Activated CD4-positive, alpha-beta T cell treated with anti-CD3 and anti-CD28 coated beads, Interleukin-2, amount 50 U/mL, for 4 hours (primary cell): ENCODE results near the gene SMIM23.

ENCODE experiments used
- DNase-seq, 2 experiments: peaks; one replicate each; pipeline ENCODE4 v3.0.0-alpha.2; 2020

Gene SMIM23

DNA sequence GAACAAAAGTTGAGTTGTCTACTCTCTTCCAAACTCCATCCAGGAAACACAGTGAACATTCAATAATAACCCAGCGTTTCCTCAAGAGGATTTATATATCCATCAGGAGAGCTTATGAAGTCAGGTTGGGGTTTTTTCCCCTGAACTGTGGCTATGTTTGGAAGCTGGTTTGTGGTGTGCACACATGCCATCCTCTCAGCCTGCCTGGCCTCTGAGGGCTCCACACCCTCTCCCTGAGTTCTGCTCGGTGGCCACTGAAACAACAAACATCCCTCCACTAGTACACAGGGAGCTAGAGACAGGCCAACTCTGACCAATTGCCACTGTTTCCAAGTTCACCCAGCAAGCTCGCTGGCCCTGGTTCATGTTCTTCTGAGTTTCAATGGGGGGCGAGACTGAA is 35.7 kb downstream of the SMIM23 start:
- no peak for DNase-seq

- no peak for DNase-seq
Observed at GRCh38 chr5:171823269-171823668, 37.7 kb downstream of the SMIM23 start.

DNA sequence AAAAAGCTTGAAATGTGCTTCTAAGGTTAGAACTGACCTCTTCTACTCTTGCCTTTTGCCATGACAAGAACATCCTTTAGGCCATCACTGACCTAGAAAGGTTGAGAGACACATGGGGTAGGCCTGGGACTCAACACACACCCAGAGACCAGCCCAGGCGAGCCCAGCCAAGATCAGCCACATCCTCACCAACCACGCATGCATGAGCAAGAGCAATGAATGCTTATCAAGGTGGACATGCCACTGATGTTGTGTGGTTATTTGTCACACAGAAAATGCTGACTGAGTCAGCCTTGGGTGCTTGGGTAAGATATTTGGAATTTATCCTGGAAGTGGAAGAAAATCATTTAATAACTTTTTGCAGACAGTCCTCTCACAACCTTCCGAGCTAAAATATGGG is 39.4 kb downstream of the SMIM23 start:
- no peak for DNase-seq

GRCh38 chr5:171826132-171826531 is 40.5 kb downstream of the SMIM23 start:
- DNase-seq, result no peak

DNA sequence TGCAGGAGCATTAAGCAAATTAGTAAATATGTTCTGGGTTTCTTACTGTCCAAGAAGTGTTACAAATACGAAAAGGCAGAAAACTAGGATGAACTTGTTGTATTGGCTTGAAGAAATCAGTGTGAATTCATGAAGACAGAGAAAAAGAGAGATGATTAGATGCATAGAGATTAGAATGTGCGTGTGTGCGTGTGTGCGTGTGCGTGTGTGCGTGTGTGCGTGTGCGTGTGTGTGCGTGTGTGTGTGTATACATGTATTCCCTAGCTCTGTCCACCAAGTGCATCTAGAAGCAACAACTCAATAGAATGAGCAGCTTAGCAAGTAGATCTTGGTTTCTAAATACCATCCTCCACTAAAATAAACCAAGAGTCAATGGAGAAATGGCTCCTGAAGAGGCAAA is 41.5 kb downstream of the SMIM23 start:
- DNase-seq, result no peak

GRCh38 chr5:171830686-171831085 is 45.1 kb downstream of the SMIM23 start:
- no peak for DNase-seq

- DNase-seq, result no peak
Observed at GRCh38 chr5:171832775-171833174, 47.2 kb downstream of the SMIM23 start.

- no peak for DNase-seq
Observed at GRCh38 chr5:171834461-171834860, 48.8 kb downstream of the SMIM23 start.

DNA sequence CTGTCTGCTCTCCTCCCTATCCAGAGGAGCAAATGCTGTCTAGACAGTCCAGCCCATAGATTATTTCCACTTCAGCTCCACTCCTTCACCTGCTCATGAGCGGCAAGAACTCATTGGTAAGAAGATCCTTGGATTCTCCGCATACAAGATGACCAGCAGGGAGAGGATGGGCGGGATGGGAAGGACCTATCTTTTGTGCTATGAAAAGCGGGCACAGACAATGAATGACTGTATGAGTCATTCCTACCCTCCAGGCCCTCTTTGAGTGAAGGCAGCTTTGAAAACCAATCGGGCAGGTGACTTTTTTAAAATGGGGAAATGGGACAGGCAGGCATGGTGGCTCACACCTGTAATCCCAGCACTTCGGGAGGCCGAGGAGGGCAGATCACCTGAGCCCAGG is 49.4 kb downstream of the SMIM23 start:
- no peak for DNase-seq

DNA sequence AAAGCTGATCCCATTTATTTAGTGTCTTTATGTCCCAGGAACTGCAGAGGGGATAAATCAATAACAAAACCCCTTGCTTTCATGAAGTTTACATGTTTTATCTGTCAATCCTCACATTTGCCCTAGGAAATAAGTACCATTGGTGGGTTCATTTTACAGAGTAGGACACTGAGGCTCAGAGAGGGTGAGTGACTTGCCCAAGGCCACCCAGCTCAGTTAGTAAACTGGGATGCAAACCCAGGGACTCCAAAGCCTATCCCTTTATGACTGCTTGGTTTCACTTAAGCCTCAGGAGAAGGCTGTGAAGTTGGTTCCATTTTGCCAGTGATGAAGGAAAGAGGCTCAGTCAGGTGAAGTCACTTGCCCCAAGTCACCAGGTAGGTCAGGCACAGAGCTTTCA is 51.9 kb downstream of the SMIM23 start:
- DNase-seq, result no peak

DNA sequence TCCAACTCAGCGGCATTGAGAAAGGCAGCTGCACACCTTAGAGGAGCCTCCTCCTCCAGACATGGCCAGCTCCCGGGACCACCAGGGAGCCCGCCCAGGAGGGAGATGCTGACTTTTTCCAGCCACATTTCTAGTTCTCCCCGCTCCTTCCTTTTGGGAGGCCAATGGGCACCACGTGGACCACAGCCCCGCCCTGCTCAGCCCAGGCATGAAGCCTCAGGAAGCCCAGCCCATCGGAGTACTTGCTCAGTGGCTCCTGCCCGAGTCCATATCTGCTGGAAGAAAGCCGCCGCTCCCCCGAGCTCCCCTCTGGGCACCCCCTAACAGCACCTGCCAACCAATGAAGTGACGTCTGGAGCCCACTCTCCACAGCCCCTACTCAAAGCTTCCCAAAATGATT is 52.4 kb downstream of the SMIM23 start:
- DNase-seq, result no peak

DNA sequence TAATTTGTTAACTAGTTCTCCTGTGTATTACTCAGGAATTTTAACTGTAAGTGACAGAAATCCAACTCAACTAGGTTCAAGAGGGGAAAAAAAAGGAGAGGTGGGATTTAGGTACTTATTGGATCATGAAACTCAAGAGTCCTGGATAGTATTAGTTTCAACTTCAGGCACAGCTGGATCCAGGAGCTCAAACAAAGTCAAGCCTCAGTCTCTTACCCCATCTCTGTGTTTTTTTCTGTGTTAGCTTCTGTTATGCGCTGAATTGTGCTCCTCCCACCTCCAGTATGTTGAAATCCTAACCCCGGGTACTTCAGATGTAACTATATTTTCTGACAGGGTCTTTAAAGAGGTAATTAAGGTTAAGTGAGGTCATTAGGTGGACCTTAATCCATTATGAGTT is 53.5 kb downstream of the SMIM23 start:
- DNase-seq, result no peak

GRCh38 chr5:171840066-171840465 is 54.4 kb downstream of the SMIM23 start:
- DNase-seq, result no peak
